Measurements from ENCODE around the gene MACROH2A1. TPM values are rescaled to one million over a fixed set of nuclear protein-coding genes. Genes with fewer than 3 reads are reported as not detected.
A peak's percentile ranks its signal among the peaks of the same experiment; 100 is the strongest.

Gene MACROH2A1
- total RNA-seq, 6 donors from 2014 or later: 232 to 690 (median 355) TPM

DNA sequence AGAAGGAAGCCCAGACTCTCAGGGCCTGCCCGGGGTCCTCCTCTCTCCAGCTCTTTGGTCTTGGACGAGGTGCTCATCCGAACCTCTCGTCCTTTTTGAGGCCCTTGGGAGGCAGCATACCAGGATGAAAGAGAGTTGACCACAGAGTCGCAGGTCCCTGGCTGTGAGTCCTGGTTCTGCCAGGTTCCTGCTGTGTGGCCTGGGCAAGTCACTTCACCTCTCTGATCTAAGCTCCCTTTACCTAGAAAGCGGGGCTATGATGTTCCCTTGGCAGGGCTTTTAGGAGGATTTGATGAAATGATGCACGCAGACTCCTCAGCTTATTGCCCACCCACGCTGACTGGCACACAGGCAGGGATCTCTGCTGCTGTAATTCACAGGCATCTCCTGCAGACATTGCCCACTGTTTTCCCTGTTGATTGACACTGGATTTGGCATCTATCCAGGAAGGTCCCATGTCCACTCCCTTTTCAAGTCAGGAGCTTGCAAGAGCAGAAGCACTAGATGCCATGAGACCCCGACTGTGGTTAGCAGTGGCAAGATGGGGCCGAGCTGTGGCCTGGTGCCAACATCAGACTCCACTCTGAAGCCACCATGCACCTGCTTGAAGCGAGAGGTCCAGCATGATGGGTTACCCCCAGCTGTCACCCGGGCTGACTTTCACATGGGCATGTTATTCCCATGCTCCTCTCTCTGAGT is 71.5 kb downstream of the MACROH2A1 start:
- no peaks in the 10 kb centered on the region for H3K4me1 ChIP-seq
- H3K27ac ChIP-seq: no peak overlapping the region
- DNase-seq: no peak
- ATAC-seq (ENCODE audit: low FRiP score in 2 of 2): no peak
- no peak overlapping the region for H3K4me3 ChIP-seq
- WGBS, 2 donors: 92 to 93% methylated on average over 5 to 12 of the region's 12 CpGs
- H3K9me3 ChIP-seq: no peaks in the 10 kb centered on the region
- peaks cover 0 to 24% (median 13%) of the 10 kb centered on the region in 4 donors for H3K36me3 ChIP-seq
- no peak for TF ChIP-seq EP300 (IDR thresholded peaks at IDR 0.05)
- TF ChIP-seq, protein P1, sequence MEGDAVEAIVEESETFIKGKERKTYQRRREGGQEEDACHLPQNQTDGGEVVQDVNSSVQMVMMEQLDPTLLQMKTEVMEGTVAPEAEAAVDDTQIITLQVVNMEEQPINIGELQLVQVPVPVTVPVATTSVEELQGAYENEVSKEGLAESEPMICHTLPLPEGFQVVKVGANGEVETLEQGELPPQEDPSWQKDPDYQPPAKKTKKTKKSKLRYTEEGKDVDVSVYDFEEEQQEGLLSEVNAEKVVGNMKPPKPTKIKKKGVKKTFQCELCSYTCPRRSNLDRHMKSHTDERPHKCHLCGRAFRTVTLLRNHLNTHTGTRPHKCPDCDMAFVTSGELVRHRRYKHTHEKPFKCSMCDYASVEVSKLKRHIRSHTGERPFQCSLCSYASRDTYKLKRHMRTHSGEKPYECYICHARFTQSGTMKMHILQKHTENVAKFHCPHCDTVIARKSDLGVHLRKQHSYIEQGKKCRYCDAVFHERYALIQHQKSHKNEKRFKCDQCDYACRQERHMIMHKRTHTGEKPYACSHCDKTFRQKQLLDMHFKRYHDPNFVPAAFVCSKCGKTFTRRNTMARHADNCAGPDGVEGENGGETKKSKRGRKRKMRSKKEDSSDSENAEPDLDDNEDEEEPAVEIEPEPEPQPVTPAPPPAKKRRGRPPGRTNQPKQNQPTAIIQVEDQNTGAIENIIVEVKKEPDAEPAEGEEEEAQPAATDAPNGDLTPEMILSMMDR (IDR thresholded peaks at IDR 0.05): no peak
- no peak for TF ChIP-seq POLR2A (IDR thresholded peaks at IDR 0.05)
- no peak for TF ChIP-seq POLR2AphosphoS5 (IDR thresholded peaks at IDR 0.05)
- no peaks in the 10 kb centered on the region for H3K27me3 ChIP-seq

DNA sequence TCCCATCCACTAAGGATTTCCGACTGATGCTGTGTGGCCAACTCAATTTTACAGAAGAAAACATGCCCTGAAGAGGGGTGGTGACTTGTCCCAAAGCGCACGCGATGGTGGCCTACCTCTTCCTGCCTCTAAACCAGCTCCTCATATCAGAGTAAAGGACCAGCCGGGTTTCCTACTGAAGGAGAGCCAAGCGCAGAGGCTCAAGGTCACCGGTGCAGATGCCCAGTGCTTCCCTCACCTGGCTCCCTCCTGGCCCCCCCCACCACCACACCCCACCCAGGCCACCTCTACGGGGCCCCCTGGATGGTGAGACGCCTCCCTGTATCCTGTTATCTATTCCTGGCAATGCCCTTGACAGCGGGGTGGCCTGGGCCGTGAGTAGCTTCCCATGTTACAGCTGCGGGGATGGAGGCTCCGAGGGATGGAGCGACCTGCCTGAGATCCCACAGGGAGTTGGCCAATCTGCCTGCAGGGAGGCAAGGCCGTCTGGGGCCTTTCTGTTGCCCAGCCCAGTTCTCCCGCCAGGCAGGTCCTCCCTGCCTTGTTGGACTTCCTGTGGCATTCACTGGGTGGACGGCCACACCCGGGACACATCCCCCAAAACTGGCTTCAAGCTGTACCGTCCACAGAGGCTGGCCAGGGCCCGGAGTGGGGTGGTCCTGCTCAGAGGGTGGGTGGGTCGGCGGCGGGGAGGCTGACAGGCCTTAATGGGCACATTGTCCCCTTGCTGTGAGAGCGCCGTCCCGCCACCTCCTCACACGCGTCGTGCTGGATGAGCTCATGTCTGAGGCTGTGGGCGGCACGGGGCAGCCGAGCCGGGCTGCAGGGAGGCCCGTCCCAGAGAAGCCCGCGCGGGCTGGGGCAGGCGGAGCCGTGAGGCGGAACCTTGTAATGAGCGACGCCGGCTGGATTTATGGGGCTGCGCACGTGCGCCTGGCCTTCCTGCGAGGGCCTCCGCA is 72.5 kb downstream of the MACROH2A1 start:
- H3K9me3 ChIP-seq: no peaks in the 10 kb centered on the region
- TF ChIP-seq, protein P1 (IDR thresholded peaks at IDR 0.05): no peak
- TF ChIP-seq EP300 (IDR thresholded peaks at IDR 0.05) (no peak), POLR2A (IDR thresholded peaks at IDR 0.05) (no peak)
- no peak overlapping the region for H3K27ac ChIP-seq
- no peaks in the 10 kb centered on the region for H3K4me1 ChIP-seq
- H3K27me3 ChIP-seq: no peaks in the 10 kb centered on the region
- DNase-seq: peak in 1 of 2 donors; percentile 81
- no peak overlapping the region for H3K4me3 ChIP-seq
- peaks cover 0 to 19% (median 7%) of the 10 kb centered on the region in 4 donors for H3K36me3 ChIP-seq
- 89 to 94% methylated on average over 31 to 47 of the region's 48 CpGs for WGBS, 2 donors
- ATAC-seq (ENCODE audit: low FRiP score in 2 of 2): no peak

GRCh38 chr5:135324897-135325650 is 74.0 kb downstream of the MACROH2A1 start:
- DNase-seq (peak in 1 of 2 donors; percentile 59), ATAC-seq (ENCODE audit: low FRiP score in 2 of 2) (no peak)
- TF ChIP-seq, protein P1 (IDR thresholded peaks at IDR 0.05): no peak
- TF ChIP-seq EP300 (IDR thresholded peaks at IDR 0.05): no peak
- no peak for TF ChIP-seq POLR2A (IDR thresholded peaks at IDR 0.05)
- no peak for TF ChIP-seq POLR2AphosphoS5 (IDR thresholded peaks at IDR 0.05)
- H3K9me3 ChIP-seq: no peaks in the 10 kb centered on the region
- no peak overlapping the region for H3K4me3 ChIP-seq
- H3K27ac ChIP-seq: no peak overlapping the region
- H3K27me3 ChIP-seq: no peaks in the 10 kb centered on the region
- 87 to 91% methylated on average over 11 to 17 of the region's 17 CpGs for WGBS, 2 donors
- no peaks in the 10 kb centered on the region for H3K4me1 ChIP-seq
- H3K36me3 ChIP-seq: peaks cover 0 to 5% (median 0%) of the 10 kb centered on the region in 4 donors

DNA sequence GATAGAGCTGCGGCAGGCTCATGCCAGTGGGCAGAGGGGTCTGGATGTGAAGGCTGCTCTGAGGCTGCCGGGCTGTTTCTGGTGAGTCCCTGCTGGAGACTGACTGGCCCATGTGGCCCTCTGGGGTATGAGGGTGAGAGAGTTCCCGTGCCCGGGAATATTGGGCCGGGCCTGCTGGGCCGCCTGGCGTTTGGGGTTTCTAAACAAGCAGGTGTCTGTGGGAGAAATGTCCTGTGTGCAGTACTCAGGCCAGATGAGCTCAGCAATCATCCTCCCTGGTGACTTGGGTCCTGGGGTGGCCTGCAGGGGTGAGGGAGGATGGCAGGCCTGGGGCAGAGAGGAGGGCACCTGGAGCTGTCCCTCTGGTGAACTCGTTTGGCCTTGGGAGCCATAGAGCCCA is 74.9 kb downstream of the MACROH2A1 start:
- no peak overlapping the region for H3K27ac ChIP-seq
- H3K4me1 ChIP-seq: no peaks in the 10 kb centered on the region
- no peaks in the 10 kb centered on the region for H3K9me3 ChIP-seq
- H3K36me3 ChIP-seq: no peaks in the 10 kb centered on the region
- no peak overlapping the region for H3K4me3 ChIP-seq
- no peak for ATAC-seq (ENCODE audit: low FRiP score in 2 of 2)
- WGBS, 2 donors: 82 to 86% methylated on average over 3 to 8 of the region's 8 CpGs
- no peaks in the 10 kb centered on the region for H3K27me3 ChIP-seq
- no peak for DNase-seq
- TF ChIP-seq, protein P1 (IDR thresholded peaks at IDR 0.05): no peak
- no peak for TF ChIP-seq EP300 (IDR thresholded peaks at IDR 0.05)
- no peak for TF ChIP-seq POLR2AphosphoS5 (IDR thresholded peaks at IDR 0.05)
